Large intestine (tissue), 3 donors: ENCODE results near the gene ERGIC2. TPM values are rescaled to one million over a fixed set of nuclear protein-coding genes. Genes with fewer than 3 reads are reported as not detected.
"Not testable (repeated sequence)": the region's sequence is repeated elsewhere in the genome, so short reads cannot be mapped to it uniquely, and the experiment has no call there.

Source experiments
- DNase-seq, 2 donors: peaks; one replicate each; pipeline versions ENCODE4 v3.0.0 to v3.0.0-alpha.2; 2013
- H3K27ac ChIP-seq: one replicate; pipeline ENCODE4 v1.5.1; 2013; ENCODE audit warnings: low read length
- H3K27me3 ChIP-seq: 2 replicates; pipeline ENCODE4 v1.6.1; 2013; ENCODE audit warnings: low read length; ENCODE audit not compliant: control insufficient read depth, insufficient read depth
- H3K36me3 ChIP-seq: 2 replicates; pipeline ENCODE4 v1.6.1; 2013; ENCODE audit warnings: low read length; ENCODE audit not compliant: control insufficient read depth, insufficient read depth
- H3K4me1 ChIP-seq: one replicate; pipeline ENCODE4 v1.6.1; 2013; ENCODE audit warnings: low read length; ENCODE audit not compliant: control insufficient read depth, insufficient read depth
- H3K4me3 ChIP-seq: one replicate; pipeline ENCODE4 v1.5.1; 2013; ENCODE audit warnings: low read length
- H3K9me3 ChIP-seq: one replicate; pipeline ENCODE4 v1.6.1; 2013; ENCODE audit warnings: mild to moderate bottlenecking, low read depth, low read length, moderate library complexity; ENCODE audit not compliant: control insufficient read depth
- WGBS: methylation state at CpG from one replicate; pipeline ENCODE4 v1.1.5; 2013; ENCODE audit warnings: low lambda C conversion rate; ENCODE audit not compliant: insufficient coverage; 5-methylcytosine and 5-hydroxymethylcytosine counted together
- polyA plus RNA-seq: library from polyadenylated mRNA; unstranded; fragments of 120-200 nt; gene quantifications from one replicate; pipeline ENCODE4 v1.2.1, GENCODE V29; 2013

Gene ERGIC2
- polyA plus RNA-seq, 1 donor = 57.7 TPM

DNA sequence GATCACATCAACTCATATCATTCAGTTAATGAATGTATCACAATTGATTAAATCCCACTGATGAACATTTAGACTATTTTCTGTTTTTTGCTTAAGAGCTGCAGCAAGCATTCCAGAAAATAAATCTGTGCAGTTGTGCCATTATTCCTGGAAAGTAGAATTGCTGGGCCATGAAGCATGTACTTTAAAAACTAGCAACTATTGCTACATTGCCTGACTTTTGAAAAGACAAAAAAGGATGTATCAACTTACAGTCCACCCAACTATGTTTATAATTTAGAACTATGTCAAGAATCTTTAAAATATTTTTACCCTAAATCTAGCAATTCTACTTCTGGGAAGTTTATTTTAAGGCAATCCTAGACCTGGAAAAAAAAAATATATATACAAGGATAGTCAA, 33.4 kb upstream of the ERGIC2 start:
- Histone ChIP-seq H3K4me1 (no peaks in the 10 kb centered on the region), H3K9me3 (no peaks in the 10 kb centered on the region), H3K27ac (no peak overlapping the region), H3K27me3 (no peaks in the 10 kb centered on the region), H3K4me3 (no peak overlapping the region), H3K36me3 (no peaks in the 10 kb centered on the region)
- DNase-seq = no peak

- WGBS = 50% methylated on average over 3 of the region's 4 CpGs
- Histone ChIP-seq H3K9me3 (no peaks in the 10 kb centered on the region), H3K27ac (no peak overlapping the region), H3K4me1 (no peaks in the 10 kb centered on the region), H3K4me3 (no peak overlapping the region), H3K36me3 (no peaks in the 10 kb centered on the region), H3K27me3 (no peaks in the 10 kb centered on the region)
- DNase-seq = no peak
Observed at GRCh38 chr12:29405561-29405960, 24.6 kb upstream of the ERGIC2 start.

DNA sequence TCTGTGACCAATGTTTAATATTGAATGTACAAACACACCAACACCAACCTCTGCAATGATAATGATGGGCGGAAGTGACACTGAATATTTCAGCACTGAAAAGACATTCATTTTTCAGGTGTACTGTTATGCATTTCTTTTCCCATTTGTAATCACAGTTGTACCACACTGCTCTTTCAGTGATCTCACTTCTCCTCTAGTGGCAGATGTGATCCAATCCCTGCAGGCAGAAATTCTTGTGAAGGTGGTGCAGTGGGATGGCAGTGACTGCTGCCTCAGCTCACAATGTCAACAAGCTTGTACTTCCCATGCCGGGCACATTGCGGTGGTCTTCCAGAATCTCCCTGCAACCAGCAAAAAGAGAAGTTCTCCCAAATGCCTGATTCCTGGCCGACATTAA, 23.0 kb upstream of the ERGIC2 start:
- no peak for DNase-seq
- Histone ChIP-seq H3K4me1 (no peaks in the 10 kb centered on the region), H3K27ac (no peak overlapping the region), H3K27me3 (no peaks in the 10 kb centered on the region), H3K4me3 (no peak overlapping the region), H3K9me3 (no peaks in the 10 kb centered on the region), H3K36me3 (no peaks in the 10 kb centered on the region)
- WGBS = no CpG with 5 or more reads among the region's 4 CpGs

DNA sequence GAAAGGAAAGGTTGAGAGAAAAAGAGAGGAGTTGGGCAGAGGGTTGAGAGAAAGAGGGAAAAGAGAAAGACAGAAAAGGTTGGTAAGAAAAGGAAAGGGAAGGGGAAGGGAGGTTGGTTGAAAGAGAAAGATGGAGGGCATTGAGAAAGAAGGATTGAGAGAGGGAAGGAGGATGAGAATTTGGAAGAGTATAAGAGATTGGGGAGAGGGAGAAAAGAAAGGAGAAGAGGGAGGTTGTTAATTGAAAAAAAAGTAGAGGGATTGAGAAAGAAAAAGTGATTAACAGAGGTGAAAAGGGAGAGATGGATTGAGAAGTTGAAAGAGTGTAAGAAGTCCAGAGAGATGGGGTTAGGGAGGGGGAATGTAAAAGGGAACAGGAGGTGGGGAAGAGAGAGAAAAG, 21.5 kb upstream of the ERGIC2 start:
- no peak for DNase-seq
- Histone ChIP-seq H3K4me3 (no peak overlapping the region), H3K27me3 (no peaks in the 10 kb centered on the region), H3K36me3 (no peaks in the 10 kb centered on the region), H3K9me3 (no peaks in the 10 kb centered on the region), H3K4me1 (no peaks in the 10 kb centered on the region), H3K27ac (no peak overlapping the region)

GRCh38 chr12:29398495-29398894, 17.5 kb upstream of the ERGIC2 start:
- 86% methylated on average over 1 of the region's 1 CpG for WGBS
- no peak for DNase-seq
- H3K4me3 ChIP-seq = no peak overlapping the region
- H3K4me1 ChIP-seq = no peaks in the 10 kb centered on the region
- H3K27me3 ChIP-seq = no peaks in the 10 kb centered on the region
- H3K36me3 ChIP-seq = no peaks in the 10 kb centered on the region
- H3K27ac ChIP-seq = no peak overlapping the region
- no peaks in the 10 kb centered on the region for H3K9me3 ChIP-seq

- DNase-seq = no peak
- Histone ChIP-seq H3K4me3 (no peak overlapping the region), H3K36me3 (no peaks in the 10 kb centered on the region), H3K27me3 (no peaks in the 10 kb centered on the region), H3K9me3 (no peaks in the 10 kb centered on the region), H3K27ac (no peak overlapping the region), H3K4me1 (no peaks in the 10 kb centered on the region)
- 93% methylated on average over 2 of the region's 3 CpGs for whole genome bisulfite sequencing
Observed at GRCh38 chr12:29396774-29397173, 15.8 kb upstream of the ERGIC2 start.

DNA sequence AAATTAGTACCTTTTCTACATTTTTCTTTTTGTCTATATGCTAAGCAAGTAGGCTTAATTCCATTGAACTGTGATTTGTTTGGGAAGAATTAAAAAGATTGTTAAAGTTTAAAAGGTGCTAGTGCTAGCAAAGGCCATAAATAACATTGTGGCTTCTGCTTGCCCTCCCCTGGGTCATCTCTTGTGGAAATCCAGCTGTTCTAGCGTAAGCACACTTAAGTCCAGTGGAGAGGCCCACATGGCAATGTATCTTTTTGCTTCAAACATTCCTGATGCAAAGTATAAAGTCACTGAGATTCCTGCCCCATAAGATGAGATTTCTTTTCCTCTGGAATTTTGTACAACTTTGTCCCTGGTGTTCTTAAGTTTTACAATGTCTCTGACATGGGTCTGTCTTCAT, 14.4 kb upstream of the ERGIC2 start:
- Histone ChIP-seq H3K27ac (no peak overlapping the region), H3K9me3 (no peaks in the 10 kb centered on the region), H3K4me3 (no peak overlapping the region), H3K36me3 (no peaks in the 10 kb centered on the region), H3K27me3 (no peaks in the 10 kb centered on the region), H3K4me1 (no peaks in the 10 kb centered on the region)
- no CpG with 5 or more reads among the region's 1 CpG for whole genome bisulfite sequencing
- DNase-seq = no peak

DNA sequence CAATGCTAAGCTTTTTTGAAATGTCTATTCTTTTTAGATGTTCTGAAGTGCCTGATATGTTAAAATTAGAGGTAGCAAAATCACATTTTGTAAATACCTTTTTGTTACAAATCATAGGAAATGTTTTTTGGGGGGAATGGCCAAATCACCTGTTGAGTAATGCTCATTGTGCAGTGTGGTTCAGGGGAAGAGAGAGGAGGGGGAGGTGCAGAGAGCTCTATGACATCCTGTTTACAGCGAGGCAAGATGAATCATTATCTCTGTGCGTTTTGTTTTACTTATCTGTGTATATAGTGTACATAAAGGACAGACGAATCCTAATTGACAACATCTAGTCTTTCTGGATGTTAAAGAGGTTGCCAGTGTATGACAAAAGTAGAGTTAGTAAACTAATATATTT, 9.4 kb upstream of the ERGIC2 start:
- H3K27me3 ChIP-seq, H3K4me3 ChIP-seq, H3K27ac ChIP-seq, H3K4me1 ChIP-seq, H3K36me3 ChIP-seq, DNase-seq, H3K9me3 ChIP-seq: not testable (repeated sequence)
- no CpG with 5 or more reads among the region's 3 CpGs for WGBS

DNA sequence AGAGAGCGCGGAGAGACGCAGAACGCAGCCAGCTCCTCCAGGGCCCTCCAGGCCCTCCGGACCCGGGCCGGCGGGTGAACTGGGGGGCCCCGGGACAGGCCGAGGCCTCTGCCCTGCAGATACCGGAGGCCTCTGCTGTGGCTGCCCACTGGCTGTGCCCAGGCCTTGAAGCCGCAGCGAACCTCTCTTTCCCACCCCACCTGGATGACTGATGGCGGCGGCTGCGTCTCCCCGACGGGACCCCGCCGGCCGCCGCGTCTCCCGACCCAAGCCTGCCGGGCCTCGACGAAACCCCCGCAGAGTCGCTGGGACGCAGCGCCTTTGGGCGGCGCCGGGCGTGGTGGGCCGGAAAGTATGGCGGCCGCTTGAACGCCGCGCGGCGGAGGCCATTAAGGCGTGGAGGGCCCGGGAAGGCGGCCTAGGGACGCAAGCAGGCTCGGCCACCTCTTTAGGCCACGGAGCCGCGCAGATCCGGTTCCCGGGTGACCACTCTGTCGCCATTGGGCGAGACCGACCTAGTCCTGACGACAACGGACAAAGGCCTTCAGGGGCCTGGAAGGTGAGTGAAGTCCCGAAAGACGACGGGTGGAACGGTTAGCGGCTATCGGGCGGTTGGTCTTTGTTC, 8.4 kb upstream of the ERGIC2 start:
- H3K36me3 ChIP-seq = no peaks in the 10 kb centered on the region
- 100% methylated on average over 3 of the region's 65 CpGs for WGBS
- H3K4me3 ChIP-seq = no peak overlapping the region
- no peak for DNase-seq
- H3K9me3 ChIP-seq = peaks cover 5% of the 10 kb centered on the region
- no peaks in the 10 kb centered on the region for H3K27me3 ChIP-seq
- H3K4me1 ChIP-seq = no peaks in the 10 kb centered on the region
- no peak overlapping the region for H3K27ac ChIP-seq

DNA sequence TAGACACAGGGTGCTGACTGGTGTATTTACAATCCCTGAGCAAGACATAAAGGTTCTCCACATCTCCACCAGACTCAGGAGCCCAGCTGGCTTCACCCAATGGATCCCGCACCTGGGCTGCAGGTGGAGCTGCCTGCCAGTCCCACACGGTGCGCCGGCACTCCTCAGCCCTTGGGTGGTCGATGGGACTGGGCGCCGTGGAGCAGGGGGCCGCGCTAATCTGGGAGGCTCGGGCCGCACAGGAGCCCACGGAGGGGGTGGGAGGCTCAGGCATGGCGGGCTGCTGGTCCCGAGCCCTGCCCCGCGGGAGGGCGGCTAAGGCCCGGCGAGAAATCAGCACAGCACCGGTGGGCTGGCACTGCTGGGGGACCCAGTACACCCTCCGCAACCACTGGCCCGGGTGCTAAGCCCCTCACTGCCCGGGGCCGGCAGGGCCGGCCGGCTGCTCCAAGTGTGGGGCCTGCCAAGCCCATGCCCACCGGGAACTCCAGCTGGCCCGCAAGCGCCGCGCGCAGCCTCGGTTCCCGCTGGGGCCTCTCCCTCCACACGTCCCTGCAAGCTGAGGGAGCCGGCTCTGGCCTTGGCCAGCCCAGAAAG, 5.2 kb upstream of the ERGIC2 start:
- not testable (repeated sequence) for H3K27me3 ChIP-seq, H3K4me1 ChIP-seq, H3K27ac ChIP-seq, H3K9me3 ChIP-seq, H3K36me3 ChIP-seq, H3K4me3 ChIP-seq, DNase-seq
- no CpG with 5 or more reads among the region's 36 CpGs for WGBS

DNA sequence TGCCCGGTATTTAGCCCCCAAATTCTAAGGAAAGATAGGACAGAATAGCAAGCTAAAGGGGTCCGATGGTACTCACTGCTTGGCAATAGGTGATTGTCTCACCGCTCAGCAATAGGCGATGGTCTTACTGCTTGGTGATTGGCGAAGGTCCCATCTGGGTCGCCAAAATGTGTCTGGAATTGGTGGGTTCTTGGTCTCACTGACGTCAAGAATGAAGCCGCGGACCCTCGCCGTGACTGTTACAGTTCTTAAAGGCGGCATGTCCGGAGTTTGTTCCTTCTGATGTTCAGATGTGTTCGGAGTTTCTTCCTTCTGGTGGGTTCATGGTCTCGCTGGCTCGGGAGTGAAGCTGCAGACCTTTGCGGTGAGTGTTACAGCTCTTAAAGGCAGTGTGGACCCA, 4.2 kb upstream of the ERGIC2 start:
- not testable (repeated sequence) for H3K27ac ChIP-seq, H3K36me3 ChIP-seq, DNase-seq, H3K4me3 ChIP-seq, H3K9me3 ChIP-seq, H3K27me3 ChIP-seq, H3K4me1 ChIP-seq
- no CpG with 5 or more reads among the region's 17 CpGs for WGBS
